ENCODE measurements around the gene DNAJC24. TPM values are rescaled to one million over a fixed set of nuclear protein-coding genes. Genes with fewer than 3 reads are reported as not detected.

DNAJC24 gene
- total and polyA plus RNA-seq, 9 of the 15 experiments (the other 6 are each of a cell fraction or from before 2014, with no cell fraction given): 12.2 to 31.9 (median 16.9) TPM

- ATAC-seq: no peak
- H3K27ac ChIP-seq (ENCODE audit: extremely low read depth, low read depth, low read length): no peak overlapping the region
- no peak overlapping the region for H3K4me3 ChIP-seq
- no peaks in the 10 kb centered on the region for H3K9me1 ChIP-seq (ENCODE audit: control insufficient read depth, insufficient read depth, low read length)
- FAIRE-seq: no peak
- intact Hi-C loops (cut with micrococcal nuclease): no loop called here
- H3K9me3 ChIP-seq (replicated peaks; ENCODE audit: control insufficient read depth, insufficient read depth, low read depth, low read length): no peaks in the 10 kb centered on the region
- H2AFZ ChIP-seq (ENCODE audit: low read depth, low read length): no peak overlapping the region
- H3K79me2 ChIP-seq (ENCODE audit: control insufficient read depth, insufficient read depth, low read length): no peaks in the 10 kb centered on the region
- no peaks in the 10 kb centered on the region for H4K20me1 ChIP-seq (replicated peaks; ENCODE audit: control insufficient read depth, insufficient read depth, low read length)
- ChIA-PET CTCF (ENCODE audit: low intra/inter-chr PET ratio) (no interaction called here), POLR2A (interaction anchor here (1.2 kb wide), 1 partner anchor 357 kb away, joined by 3 read pairs; no protein-coding TSS in a partner anchor)
- H3K4me1 ChIP-seq (replicated peaks in 1 of 2; ENCODE audit: control insufficient read depth in 2 of 2, insufficient read depth in 2 of 2, low read length in 2 of 2): no peaks in the 10 kb centered on the region
- H3K36me3 ChIP-seq (ENCODE audit: control insufficient read depth, insufficient read depth, low read length): no peaks in the 10 kb centered on the region
- no peak for TF ChIP-seq ZNF699 (CRISPR knock-in tag; IDR thresholded peaks at IDR 0.05; ENCODE audit: insufficient replicate concordance)
- TF ChIP-seq E2F3 (CRISPR knock-in tag; IDR thresholded peaks at IDR 0.05): no peak
- no peak for TF ChIP-seq SREBF2 (CRISPR knock-in tag; IDR thresholded peaks at IDR 0.05)
- H3K4me2 ChIP-seq (ENCODE audit: insufficient read depth, low read length): no peak overlapping the region
- no peak overlapping the region for H3K9ac ChIP-seq (ENCODE audit: insufficient read depth in 1 of 2, low read depth in 2 of 2, low read length in 2 of 2)
- BruUV-seq (replicated peaks): no TSS peak
- DNase-seq (ENCODE audit: extremely low read depth in 1 of 4, low spot score in 3 of 4): no peak
- in situ Hi-C loops (cut with MboI): no loop called here
- H3K27me3 ChIP-seq (ENCODE audit: control insufficient read depth in 2 of 2, insufficient read depth in 2 of 2, low read length in 2 of 2): peaks cover 0 to 4% of the 10 kb centered on the region in 2 experiments; a peak in 1 of 5 replicates
- WGBS (ENCODE audit: insufficient coverage, low coverage, missing lambda C conversion rate): 0% methylated on average over 2 of the region's 2 CpGs
Measured at GRCh38 chr11:31355131-31355530, 14.5 kb upstream of the DNAJC24 start.

GRCh38 chr11:31355817-31356216 is 13.8 kb upstream of the DNAJC24 start:
- CTCF ChIA-PET (ENCODE audit: low intra/inter-chr PET ratio): no interaction called here
- no peak overlapping the region for H3K27ac ChIP-seq (ENCODE audit: extremely low read depth, low read depth, low read length)
- no peak overlapping the region for H3K4me3 ChIP-seq
- H3K9ac ChIP-seq (ENCODE audit: insufficient read depth in 1 of 2, low read depth in 2 of 2, low read length in 2 of 2): no peak overlapping the region
- no peaks in the 10 kb centered on the region for H3K9me1 ChIP-seq (ENCODE audit: control insufficient read depth, insufficient read depth, low read length)
- no peaks in the 10 kb centered on the region for H4K20me1 ChIP-seq (replicated peaks; ENCODE audit: control insufficient read depth, insufficient read depth, low read length)
- no peak overlapping the region for H2AFZ ChIP-seq (ENCODE audit: low read depth, low read length)
- H3K36me3 ChIP-seq (ENCODE audit: control insufficient read depth, insufficient read depth, low read length): no peaks in the 10 kb centered on the region
- no peak overlapping the region for H3K4me2 ChIP-seq (ENCODE audit: insufficient read depth, low read length)
- no peak for DNase-seq (ENCODE audit: extremely low read depth in 1 of 4, low spot score in 3 of 4)
- POLR2A ChIA-PET: interaction anchor here (1.2 kb wide), 1 partner anchor 357 kb away, joined by 3 read pairs; no protein-coding TSS in a partner anchor
- peaks cover 0 to 4% of the 10 kb centered on the region in 2 experiments; a peak in 1 of 5 replicates for H3K27me3 ChIP-seq (ENCODE audit: control insufficient read depth in 2 of 2, insufficient read depth in 2 of 2, low read length in 2 of 2)
- intact Hi-C loops (cut with micrococcal nuclease) (no loop called here), in situ Hi-C loops (cut with MboI) (no loop called here)
- H3K79me2 ChIP-seq (ENCODE audit: control insufficient read depth, insufficient read depth, low read length): no peaks in the 10 kb centered on the region
- 2% methylated on average over 5 of the region's 5 CpGs for WGBS (ENCODE audit: insufficient coverage, low coverage, missing lambda C conversion rate)
- no peaks in the 10 kb centered on the region for H3K9me3 ChIP-seq (replicated peaks; ENCODE audit: control insufficient read depth, insufficient read depth, low read depth, low read length)
- ATAC-seq: no peak
- no peak for FAIRE-seq
- no peaks in the 10 kb centered on the region for H3K4me1 ChIP-seq (replicated peaks in 1 of 2; ENCODE audit: control insufficient read depth in 2 of 2, insufficient read depth in 2 of 2, low read length in 2 of 2)
- BruUV-seq (replicated peaks): no TSS peak
- TF ChIP-seq TOE1 (IDR thresholded peaks at IDR 0.05; ENCODE audit: borderline replicate concordance): no peak
- no peak for TF ChIP-seq TOE1 (CRISPR knock-in tag; IDR thresholded peaks at IDR 0.05; ENCODE audit: borderline replicate concordance, low read depth)
- no peak for TF ChIP-seq ZNF239 (CRISPR knock-in tag; IDR thresholded peaks at IDR 0.05)
- TF ChIP-seq ZC3H8 (IDR thresholded peaks at IDR 0.05): no peak
- TF ChIP-seq BMI1 (IDR thresholded peaks at IDR 0.05; ENCODE audit: low read length): no peak
- TF ChIP-seq CLOCK (CRISPR knock-in tag; IDR thresholded peaks at IDR 0.05; ENCODE audit: borderline replicate concordance): no peak
- TF ChIP-seq PATZ1 (CRISPR knock-in tag; IDR thresholded peaks at IDR 0.05; ENCODE audit: borderline replicate concordance): no peak
- TF ChIP-seq ZNF347 (CRISPR knock-in tag; IDR thresholded peaks at IDR 0.05; ENCODE audit: low read depth): no peak
- no peak for TF ChIP-seq CC2D1A (IDR thresholded peaks at IDR 0.05)

All from K562 (cell line).